ENCODE measurements around the gene NAPSA. TPM values are rescaled to one million over a fixed set of nuclear protein-coding genes. Genes with fewer than 3 reads are reported as not detected.
"Not testable (repeated sequence)": the region's sequence is repeated elsewhere in the genome, so short reads cannot be mapped to it uniquely, and the experiment has no call there.

NAPSA gene
- polyA plus RNA-seq (2013, experiment 1 of 2; ENCODE audit: insufficient read length) = 0.36 TPM
- 0.49 TPM for polyA plus RNA-seq (2013, experiment 2 of 2; ENCODE audit: insufficient read length)

DNA sequence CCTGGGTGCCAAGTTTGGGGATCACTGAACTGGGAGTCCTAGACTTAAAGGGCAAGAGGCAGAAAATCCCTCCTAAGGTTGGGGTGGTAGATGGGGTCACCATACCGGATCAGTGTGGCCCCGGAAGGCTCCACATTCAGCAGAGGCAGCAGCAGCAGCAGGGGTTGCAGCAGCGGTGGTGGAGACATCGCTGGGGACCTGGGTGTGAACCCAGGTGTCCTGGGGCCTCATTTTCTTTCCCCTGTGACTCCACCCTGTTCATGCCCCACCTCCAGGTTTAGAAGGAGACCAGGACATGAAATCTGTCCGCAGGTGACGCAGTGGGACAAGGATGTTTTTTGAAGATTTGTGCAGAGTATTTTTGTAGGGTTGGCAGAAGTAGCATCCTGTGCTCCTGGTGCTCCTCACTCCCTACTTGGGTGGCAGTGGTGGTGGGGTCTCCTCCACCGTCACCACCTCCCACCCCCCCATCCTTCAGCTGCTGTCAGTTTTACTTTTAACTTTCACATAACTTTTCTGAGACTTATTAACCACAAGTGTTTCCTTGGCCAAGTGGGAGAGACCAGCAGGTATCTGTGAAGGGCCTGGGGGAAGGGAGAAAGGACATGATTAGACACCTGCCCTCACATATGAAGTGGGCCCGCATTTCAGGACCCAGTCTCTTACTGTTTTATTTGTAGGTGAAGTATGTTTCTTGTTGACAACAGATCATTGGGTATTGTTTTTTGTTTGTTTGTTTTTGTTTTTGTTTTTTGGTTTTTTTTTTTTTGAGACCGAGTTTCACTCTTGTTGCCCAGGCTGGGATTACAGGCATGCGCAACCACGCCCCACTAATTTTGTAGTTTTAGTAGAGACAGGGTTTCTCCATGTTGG lies at the start of gene NAPSA:
TSS of gene NAPSA (minus strand) at position 206 of the 873 bp plus-strand sequence. CDS start at position 188, 18 bp downstream.
- DNase-seq = no peak

GRCh38 chr19:50413531-50413930 lies 48.1 kb upstream of the NAPSA start:
- DNase-seq = no peak

GRCh38 chr19:50413096-50413495 lies 47.7 kb upstream of the NAPSA start:
- no peak for DNase-seq

GRCh38 chr19:50412419-50412818 lies 47.0 kb upstream of the NAPSA start:
- DNase-seq = no peak

DNA sequence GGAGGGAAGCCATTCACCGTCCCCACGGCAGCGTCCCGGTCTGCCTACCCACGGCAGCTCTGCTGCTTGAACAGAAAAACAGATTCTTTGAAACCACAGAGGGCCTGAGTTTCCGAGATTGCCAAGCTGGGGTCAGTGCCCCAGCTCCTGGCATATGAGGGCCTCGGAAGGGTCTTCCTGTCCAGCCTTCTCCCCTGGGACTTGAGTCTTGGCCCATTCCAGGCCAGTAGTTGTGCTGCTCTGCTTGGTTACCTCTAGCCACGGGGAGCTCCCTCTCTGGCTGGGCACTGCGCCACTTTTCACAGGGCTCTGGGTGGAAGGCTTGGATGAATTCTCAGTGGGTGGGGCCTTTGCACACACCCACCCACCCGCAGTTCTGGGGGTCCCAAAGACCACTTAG lies 44.7 kb upstream of the NAPSA start:
- DNase-seq = no peak

GRCh38 chr19:50409347-50409746 lies 43.9 kb upstream of the NAPSA start:
- DNase-seq = no peak

DNA sequence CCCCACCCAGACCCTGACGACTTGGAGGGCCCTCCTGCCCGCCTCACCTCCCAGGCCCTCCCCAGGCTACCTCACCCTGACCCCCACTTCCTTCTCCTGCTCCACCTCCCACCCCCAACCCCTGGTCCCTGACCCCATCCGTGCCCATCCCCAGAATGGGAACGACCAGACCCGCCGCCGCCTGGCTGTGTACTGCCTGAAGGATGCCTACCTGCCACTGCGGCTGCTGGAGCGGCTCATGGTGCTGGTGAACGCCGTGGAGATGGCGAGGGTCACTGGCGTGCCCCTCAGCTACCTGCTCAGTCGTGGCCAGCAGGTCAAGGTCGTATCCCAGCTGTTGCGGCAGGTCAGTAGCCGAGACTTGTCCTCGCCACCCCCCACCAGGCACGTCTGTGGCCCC lies 41.4 kb upstream of the NAPSA start:
- DNase-seq = no peak

- DNase-seq = no peak
Observed at GRCh38 chr19:50406156-50406820, 40.8 kb upstream of the NAPSA start.

- no peak for DNase-seq
Observed at GRCh38 chr19:50402544-50403301, 37.3 kb upstream of the NAPSA start.

GRCh38 chr19:50401605-50402450 lies 36.4 kb upstream of the NAPSA start:
- no peak for DNase-seq

DNA sequence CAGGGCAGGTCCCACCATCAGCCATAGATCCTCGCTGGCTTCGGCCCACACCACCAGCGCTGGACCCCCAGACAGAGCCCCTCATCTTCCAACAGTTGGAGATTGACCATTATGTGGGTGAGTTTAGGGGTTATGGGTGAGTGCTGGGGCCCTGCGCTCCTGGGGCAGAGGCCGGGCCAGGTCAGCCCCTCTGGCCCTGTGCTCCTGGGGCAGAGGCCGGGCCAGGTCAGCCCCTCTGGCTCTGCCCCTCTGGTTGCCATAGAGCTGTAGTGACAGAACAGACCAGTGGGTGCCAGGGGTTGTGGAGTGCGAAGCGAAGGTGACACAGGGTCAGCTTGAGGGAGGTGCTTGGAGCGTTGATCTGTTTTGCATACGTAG lies 33.9 kb upstream of the NAPSA start:
- no peak for DNase-seq

- no peak for DNase-seq
Observed at GRCh38 chr19:50398675-50399367, 33.4 kb upstream of the NAPSA start.

DNA sequence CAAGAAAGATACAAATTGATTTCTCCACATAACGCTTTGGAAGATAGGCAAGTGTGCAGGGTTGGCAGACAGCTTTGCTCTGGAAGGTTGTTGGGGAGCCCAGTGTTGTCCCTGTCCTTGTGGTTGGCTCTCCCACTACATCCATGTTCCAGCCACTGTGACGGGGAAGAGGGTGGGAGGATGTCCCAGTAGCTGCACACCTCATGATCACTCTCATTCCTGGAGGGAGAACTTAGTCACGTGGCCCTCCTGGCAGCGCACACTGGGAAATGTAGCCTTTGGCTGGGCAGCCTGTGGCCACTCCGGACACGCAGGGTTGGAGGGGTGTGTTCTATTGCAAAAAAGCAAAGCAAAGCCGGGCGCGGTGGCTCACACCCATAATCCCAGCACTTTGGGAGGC lies 28.6 kb upstream of the NAPSA start:
- no peak for DNase-seq

DNA sequence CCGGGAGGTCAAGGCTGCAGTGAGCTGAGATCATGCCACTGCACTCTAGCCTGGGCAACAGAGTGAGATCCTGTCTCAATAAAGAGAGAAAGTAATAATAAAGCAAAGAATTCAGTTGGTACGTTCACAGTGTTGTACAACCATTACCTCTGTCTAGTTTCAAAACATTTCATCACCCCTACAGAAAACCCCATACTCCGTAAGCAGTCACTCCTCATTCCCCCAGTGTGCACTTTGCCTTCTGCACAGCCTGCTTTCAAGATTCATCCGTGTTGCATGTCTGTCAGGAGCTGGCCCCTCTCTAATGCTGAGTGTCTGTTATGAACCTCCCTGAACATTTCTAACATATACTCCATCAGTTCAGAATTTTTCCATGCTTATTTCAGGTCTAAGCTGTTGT lies 28.1 kb upstream of the NAPSA start:
- DNase-seq = no peak

- no peak for DNase-seq
Observed at GRCh38 chr19:50392759-50393158, 27.3 kb upstream of the NAPSA start.

GRCh38 chr19:50390952-50391351 lies 25.5 kb upstream of the NAPSA start:
- not testable (repeated sequence) for DNase-seq

GRCh38 chr19:50390295-50390694 lies 24.9 kb upstream of the NAPSA start:
- not testable (repeated sequence) for DNase-seq

DNA sequence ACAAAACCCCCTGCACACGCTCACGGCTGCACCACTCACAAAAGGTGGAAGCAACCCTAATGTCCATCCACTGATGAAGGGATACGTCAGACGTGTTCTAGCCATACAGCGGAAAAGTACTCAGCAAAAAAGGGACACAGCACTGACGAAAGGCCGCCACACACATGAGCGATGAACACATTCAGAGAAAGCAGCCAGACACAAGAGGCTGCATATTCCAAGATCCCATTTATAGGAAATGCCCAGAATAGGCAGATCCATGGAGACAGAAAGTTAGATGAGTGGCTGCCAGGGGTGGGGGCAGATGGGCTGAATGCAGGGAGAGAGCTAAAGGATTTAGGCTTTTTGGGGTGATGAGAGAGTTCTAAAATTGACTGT lies 22.4 kb upstream of the NAPSA start:
- DNase-seq = no peak

DNA sequence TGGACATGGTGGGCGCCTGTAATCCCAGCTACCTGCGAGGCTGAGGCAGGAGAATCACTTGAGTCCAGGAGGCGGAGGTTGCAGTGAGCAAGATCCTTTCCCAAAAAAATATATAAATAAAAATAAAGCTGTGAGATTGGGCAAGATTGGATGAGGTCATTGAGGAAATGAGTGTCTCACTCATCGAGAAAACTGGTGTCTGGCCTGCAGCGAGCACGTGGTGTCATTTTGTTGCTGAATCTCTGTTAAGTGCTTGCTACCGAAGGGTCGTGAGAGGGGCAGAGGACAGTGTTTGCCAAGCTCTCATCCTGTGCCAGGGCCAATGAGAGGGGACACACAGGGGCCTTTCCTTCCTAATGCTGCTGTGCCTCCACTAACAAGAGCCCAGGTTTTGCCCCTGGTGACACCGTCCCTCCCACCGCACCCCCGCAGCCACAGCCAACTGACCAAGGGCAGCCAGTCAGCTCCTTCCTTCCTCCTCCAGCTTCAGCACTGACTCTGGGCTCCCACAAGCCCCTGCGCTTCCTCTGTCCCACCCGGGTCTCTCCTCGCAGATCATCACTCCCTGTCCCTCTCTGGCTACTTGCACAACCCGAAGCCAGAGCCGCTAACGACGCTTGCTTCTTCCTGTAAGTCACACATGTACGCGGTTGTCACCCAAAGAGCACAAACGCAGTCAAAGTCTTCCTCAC lies 21.9 kb upstream of the NAPSA start:
- DNase-seq = no peak

GRCh38 chr19:50384685-50385535 lies 19.5 kb upstream of the NAPSA start:
- no peak for DNase-seq

Data from fibroblast of skin of scalp (primary cell).